Activated CD4-positive, alpha-beta T cell treated with anti-CD3 and anti-CD28 coated beads for 1 hour (primary cell): ENCODE measurements around the gene ZNF581.
A peak's percentile ranks its signal among the peaks of the same experiment; 100 is the strongest.

Experiments used
- DNase-seq: peaks from one replicate; pipeline ENCODE4 v3.0.0-alpha.2; 2020

The ZNF581 gene

DNA sequence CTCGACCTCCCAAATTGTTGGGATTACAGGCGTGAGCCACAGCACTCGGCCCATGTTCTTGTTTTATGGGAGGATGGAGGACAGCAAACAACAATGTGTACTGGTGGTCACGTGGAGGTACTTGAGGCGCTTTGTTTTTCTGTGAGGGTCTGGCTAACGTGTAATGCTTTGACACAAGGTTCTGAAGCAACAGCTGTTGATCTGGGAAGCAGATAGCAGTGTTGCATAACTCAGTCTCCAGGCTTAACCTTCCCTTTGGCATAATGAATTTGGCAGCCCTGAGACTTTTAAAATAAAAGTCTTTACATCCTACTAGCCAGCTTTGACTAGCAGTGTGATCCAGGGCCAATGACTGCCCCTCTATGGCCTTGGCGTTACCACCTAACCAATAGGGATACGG is 9.6 kb upstream of the ZNF581 start:
- DNase-seq = no peak

DNA sequence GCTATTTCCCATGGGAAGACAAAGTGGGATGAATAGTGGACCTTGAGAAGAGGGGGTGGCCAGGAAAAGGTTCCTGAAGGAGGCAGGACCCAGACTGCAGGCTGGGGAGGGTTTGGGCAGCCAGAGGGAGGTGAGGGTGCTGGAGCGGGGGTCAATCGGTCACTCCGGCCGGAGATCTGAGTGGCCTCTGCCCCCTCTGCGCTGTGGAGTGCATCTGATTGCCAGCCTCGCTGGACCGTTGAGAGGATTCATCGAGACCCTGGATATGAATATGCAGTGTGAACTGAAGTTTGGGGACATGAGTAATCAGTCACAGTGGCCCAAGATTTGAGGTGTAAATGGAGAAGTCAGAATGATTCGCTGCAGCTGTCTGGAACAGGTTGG is 8.1 kb upstream of the ZNF581 start:
- DNase-seq = no peak

DNA sequence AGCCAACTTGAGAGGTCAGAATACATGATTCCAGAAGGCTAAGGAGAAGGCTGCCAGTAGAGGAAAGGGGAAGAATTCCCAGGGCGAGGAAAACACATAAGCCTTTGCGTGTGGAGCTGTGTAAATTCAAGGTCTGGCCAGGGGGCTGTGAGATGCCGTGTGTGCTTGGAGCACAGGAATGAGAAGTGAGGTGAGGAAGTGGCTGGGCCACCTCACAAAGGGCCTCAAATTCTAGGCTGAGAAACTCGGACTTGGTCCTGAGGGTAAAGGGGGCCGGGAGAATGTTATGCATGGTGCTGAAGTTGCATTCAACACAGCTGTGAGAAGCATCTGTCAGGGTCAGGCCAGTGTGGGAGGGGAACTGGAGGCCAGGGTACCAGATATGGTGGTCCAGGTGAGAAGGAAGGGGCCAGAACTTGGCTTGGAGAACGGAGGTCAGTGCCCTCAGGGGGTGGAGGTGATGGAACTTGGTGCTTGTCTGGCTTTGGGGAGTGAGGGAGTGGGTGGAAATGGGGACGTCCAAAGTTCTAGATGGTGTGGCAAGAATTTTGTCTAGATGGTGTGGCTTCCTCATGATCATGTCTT is 7.5 kb upstream of the ZNF581 start:
- DNase-seq = no peak

- no peak for DNase-seq
Observed at GRCh38 chr19:55636723-55637122, 6.7 kb upstream of the ZNF581 start.

GRCh38 chr19:55637534-55637933 is 5.9 kb upstream of the ZNF581 start:
- no peak for DNase-seq

DNA sequence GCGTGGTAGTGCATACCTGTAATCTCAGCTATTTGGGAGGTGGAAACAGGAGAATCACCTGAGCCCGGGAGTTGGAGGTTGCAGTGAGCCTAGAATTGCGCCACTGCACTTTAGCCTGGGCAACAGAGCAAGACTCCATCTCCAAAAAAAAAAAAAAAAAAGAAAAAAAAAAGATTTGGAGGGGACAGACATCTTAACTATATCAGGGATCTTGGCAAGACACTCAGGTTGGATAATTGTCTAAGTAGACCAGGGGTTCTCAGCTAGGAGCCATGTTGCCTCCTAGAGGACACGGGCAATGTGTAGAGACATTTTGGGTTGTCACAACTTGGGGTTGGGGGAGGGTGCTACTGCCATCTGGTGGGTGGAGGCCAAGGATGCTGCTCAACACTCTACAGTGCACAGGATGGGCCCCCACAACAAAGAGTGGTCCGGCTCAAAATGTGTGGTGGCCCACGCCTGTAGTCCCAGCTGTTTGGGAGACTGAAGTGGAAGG is 4.5 kb upstream of the ZNF581 start:
- no peak for DNase-seq

GRCh38 chr19:55640043-55640576 is 3.3 kb upstream of the ZNF581 start:
- DNase-seq = peak; percentile 69

GRCh38 chr19:55640577-55641425 is 2.6 kb upstream of the ZNF581 start, which contains the start of gene ZNF580:
Gene ZNF580 (plus strand): TSS chr19:55641002. CDS start chr19:55642509, 1,507 bp downstream.
- no peak for DNase-seq

DNA sequence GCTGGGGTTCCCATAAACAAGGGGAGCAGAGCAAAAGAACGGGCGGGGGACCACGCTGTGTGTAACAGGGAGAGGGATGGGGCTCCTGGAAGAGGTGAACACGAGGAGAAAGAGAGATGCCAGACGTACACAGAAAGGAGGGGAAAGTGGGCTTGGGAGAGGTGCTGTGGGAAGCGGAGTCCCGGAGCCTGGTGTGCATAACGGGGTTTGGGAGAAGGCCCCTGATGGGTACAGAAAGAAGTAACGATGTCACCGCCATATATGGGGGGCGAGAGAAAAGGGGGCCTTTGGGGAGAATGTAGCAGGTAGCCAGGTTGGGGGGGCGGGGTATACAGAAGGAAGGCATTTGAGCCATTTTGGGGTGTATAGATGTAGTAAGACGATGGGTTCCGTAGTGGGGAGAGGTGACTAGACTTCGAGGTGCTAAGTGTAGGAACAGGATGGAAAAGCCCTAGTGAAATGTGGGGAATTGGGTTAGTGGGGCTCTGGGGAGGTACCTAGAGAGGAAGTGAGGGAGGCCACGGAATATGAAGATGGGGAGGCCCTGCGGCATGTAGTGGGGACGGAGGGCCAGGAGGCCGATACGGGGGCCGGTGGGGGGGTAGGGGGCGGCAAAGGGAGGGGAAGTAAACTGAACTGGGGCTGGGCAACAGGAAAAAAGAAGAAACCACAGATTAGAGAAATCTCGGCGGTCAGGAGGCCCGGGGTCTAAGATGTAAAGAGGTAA is 1.9 kb upstream of the ZNF581 start:
- no peak for DNase-seq

DNA sequence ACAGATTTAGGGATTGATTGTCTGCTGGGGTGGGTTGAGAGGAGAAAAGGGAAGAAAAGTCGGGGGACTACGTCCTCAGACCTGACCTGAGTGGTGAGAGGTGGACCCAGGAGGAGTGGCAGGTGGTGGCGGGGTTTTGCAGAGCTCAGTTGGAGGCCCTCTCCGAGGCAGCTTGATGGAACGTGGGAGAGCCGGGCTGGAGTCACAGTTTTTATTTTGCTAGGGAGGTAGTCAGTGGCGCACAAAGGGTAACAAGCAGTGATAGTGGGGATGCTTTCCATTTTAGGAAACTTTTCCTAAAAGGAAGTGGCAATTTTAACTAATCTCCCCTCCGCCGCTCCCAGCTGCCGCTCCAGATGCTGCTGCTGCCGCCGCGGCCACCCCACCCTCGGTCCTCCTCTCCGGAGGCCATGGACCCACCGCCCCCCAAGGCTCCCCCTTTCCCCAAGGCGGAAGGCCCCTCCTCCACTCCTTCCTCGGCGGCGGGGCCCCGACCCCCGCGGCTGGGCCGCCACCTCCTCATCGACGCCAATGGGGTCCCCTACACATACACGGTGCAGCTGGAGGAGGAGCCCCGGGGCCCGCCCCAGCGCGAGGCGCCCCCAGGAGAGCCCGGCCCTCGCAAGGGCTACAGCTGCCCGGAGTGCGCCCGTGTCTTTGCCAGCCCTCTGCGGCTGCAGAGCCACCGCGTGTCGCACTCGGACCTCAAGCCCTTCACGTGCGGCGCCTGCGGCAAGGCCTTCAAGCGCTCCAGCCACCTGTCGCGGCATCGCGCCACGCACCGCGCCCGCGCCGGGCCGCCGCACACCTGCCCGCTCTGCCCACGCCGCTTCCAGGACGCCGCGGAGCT is 1.1 kb upstream of the ZNF581 start:
- DNase-seq = no peak

GRCh38 chr19:55643887-55644176 is 383 bp downstream of the ZNF581 start:
- no peak for DNase-seq

DNA sequence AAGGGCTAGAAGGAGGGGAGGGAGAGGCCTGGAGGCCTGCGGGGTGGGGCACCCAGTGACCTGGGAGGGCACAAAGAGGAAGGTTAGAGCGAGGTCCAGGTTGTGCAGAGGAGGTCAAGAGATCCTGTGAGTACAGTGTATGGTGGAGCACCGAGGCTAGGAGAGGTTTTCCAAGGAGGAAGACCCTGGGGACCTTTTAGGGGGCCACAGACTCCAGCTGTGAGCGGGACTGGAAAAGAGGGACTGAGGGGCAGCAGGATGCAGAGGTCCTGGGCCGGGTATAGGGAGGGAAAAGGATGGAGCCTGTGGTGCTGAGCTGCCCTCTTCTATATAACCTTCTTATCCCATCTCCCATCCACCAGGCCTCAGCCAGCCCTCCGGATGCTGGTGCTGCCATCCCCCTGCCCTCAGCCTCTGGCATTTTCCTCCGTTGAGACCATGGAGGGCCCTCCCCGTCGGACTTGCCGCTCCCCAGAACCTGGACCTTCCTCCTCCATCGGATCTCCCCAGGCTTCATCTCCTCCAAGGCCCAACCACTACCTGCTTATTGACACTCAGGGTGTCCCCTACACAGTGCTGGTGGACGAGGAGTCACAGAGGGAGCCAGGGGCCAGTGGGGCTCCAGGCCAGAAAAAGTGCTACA is 863 bp downstream of the ZNF581 start:
- no peak for DNase-seq

- DNase-seq = no peak
Observed at GRCh38 chr19:55644842-55645511, 1.5 kb downstream of the ZNF581 start.

DNA sequence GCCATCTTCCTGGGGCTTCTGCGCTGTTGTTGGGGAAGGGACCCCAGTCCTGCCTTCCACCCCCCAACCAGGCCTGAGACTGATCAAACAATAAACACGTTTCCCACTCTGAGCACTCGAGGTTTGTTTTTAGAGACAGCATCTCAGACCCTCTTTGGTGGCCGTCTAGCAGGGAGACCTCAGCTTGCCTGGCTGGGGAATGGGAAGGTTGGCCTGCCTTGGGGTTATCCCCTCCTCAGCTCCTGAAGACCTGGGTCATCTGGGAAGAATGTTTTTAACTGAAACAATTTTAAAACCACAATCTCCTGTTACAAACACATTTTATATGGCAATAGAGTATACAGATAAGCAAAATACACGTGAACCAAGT is 2.0 kb downstream of the ZNF581 start:
- no peak for DNase-seq

- no peak for DNase-seq
Observed at GRCh38 chr19:55646889-55647731, 3.7 kb downstream of the ZNF581 start.

DNA sequence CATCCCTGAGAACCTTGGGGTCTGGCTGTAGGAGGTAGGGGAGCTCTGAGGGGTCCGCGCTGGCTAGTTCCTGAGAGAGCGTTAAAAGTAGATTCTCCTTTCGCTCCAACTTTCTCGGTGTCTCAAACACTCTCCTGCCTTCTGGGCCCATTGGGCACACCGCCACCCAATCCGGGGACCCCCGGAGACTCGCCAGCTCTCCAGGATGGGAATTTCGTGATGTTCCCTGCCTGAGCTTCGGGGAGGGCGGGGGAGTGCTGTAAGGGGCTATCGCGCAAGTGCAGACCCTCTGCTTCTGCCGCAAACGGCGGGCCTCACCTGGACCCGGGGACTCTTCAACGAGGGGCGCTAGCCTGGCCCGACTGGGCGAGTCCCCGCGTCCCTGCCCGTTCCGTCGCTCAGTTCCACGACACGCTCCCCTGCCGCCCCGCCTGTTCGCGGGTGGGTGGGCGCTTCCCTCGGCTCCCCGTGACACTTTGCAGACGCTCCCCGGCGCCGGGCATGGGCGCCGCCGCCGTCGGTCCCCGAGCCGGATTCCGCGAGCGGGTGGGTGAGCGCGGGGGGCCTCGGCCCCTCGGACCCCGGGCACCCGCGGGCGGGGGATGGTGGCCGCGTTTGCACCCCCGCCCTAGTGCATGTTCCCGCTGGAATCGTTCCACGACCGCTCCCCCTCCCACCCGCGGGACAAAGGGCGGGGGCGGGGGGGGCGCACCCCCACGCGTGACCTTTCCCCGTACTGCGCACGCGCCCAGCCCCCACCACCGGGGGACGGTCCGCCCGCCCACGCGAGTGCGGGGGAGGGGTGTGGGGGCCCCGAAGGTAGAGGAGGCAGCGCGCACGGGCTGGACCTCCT is 4.5 kb downstream of the ZNF581 start, which contains the start of gene CCDC106:
TSS of gene CCDC106 (plus strand) at position 481 of the 853 bp plus-strand sequence. CDS start 835 bp downstream, outside the sequence.
- DNase-seq = peak; percentile 44

DNA sequence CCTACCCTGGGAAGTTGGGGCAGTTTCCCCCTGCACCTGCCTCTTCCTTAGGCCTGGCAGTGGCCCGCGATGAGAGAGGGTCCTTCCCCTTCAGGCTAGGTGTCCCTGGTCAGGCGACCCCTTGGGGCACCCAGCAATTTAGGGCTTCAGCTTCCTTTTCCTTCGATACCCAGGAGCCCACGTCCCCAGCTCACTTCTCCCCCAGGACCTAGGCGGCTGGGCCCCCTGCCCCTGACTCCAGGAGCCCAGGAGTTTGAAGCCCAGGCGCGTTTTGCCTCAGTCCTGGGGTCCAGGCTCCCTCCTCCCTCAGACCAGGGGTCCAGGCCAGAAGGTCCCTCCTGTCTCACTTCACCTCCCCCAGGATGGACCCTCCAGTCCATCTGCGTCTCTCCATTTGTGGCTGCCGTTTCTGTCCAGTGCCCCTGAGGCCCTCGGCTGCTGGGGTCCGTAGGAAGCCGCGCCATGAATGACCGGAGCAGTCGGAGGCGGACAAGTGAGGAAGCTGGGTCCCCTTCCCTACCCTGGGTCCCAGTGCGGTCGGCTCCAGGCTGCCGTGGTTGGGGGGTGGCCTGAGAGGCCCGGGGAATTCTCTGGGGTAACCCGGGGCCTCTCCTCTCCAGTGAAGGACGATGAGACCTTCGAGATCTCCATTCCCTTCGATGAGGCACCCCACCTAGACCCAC is 5.3 kb downstream of the ZNF581 start:
- DNase-seq = no peak

- no peak for DNase-seq
Observed at GRCh38 chr19:55649268-55650125, 6.0 kb downstream of the ZNF581 start.
